Thoracic aorta (tissue), 2 donors: ENCODE results near the gene SLC38A5. TPM values are rescaled to one million over a fixed set of nuclear protein-coding genes. Genes with fewer than 3 reads are reported as not detected.

Experiments used
- ATAC-seq: fragments of 150-250 bp; one replicate; pipeline ENCODE4 v1.8.0; 2017; ENCODE audit warnings: low read depth; ENCODE audit not compliant: insufficient number of reproducible peaks, low FRiP score
- DNase-seq: peaks from one replicate; pipeline ENCODE4 v3.0.0-alpha.2; 2020; ENCODE audit warnings: low spot score
- H3K27ac ChIP-seq, 2 donors: fragments of 200-600 bp; sonication (generic); 1 replicate in 1 of 2; 2 replicates in 1 of 2; pipeline ENCODE4 v1.5.1; 2016; ENCODE audit warnings: mild to moderate bottlenecking in 2 of 2, moderate library complexity in 2 of 2
- H3K27me3 ChIP-seq: fragments of 200-600 bp; sonication (generic); replicated peaks from 2 replicates; pipeline ENCODE4 v1.6.0; 2016; ENCODE audit warnings: mild to moderate bottlenecking; ENCODE audit not compliant: insufficient read depth
- H3K36me3 ChIP-seq: fragments of 200-600 bp; sonication (generic); one replicate; pipeline ENCODE4 v1.5.1; 2016
- H3K4me1 ChIP-seq, 2 donors: fragments of 200-600 bp; sonication (generic); 1 replicate in 1 of 2; 2 replicates in 1 of 2; pipeline versions ENCODE4 v1.5.1 to v1.6.0; 2016; ENCODE audit warnings: low read depth in 2 of 2, mild to moderate bottlenecking in 1 of 2; ENCODE audit not compliant: control insufficient read depth in 1 of 2
- H3K4me3 ChIP-seq: fragments of 200-600 bp; sonication (generic); 2 replicates; pipeline ENCODE4 v1.5.1; 2016; ENCODE audit warnings: mild to moderate bottlenecking
- H3K9me3 ChIP-seq: fragments of 200-600 bp; sonication (generic); 2 replicates; pipeline ENCODE4 v1.5.1; 2016
- total RNA-seq, 2 donors: library from RNA; depleted of rRNA; stranded (reverse); fragments of >200 nt; gene quantifications; one replicate each; pipeline versions ENCODE4 v1.1.0 to v1.2.3, GENCODE V29; 2016
- TF ChIP-seq, protein P1 (sequence below): fragments of 200-600 bp; sonication (generic); IDR thresholded peaks from one replicate; pipeline ENCODE4 v1.5.1; 2019; ENCODE audit warnings: antibody characterized with exemption

SLC38A5 gene
- total RNA-seq, 2 donors from 2014 or later, result 3.4 to 4.9 TPM

DNA sequence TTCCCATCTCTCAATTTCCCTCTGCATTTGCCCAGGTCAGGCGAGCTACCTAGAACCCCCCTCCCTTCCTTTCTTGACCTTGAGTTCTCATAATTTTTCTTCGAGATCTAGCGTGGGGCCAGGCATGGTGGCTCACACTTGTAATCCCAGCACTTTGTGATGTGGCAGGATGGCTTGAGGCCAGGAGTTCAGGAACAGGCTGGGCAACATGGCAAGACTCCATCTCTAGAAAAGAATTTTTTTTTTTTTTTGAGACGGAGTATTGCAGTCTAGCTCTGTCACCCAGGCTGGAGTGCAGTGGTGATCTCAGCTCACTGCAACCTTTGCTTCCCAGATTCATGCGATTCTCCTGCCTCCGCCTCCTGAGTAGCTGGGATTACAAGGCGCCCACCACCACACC lies 34.2 kb upstream of the SLC38A5 start:
- no peaks in the 10 kb centered on the region for H3K9me3 ChIP-seq
- H3K27ac ChIP-seq, result no peak overlapping the region
- no peak for ATAC-seq
- H3K36me3 ChIP-seq, result no peaks in the 10 kb centered on the region
- TF ChIP-seq, protein P1, sequence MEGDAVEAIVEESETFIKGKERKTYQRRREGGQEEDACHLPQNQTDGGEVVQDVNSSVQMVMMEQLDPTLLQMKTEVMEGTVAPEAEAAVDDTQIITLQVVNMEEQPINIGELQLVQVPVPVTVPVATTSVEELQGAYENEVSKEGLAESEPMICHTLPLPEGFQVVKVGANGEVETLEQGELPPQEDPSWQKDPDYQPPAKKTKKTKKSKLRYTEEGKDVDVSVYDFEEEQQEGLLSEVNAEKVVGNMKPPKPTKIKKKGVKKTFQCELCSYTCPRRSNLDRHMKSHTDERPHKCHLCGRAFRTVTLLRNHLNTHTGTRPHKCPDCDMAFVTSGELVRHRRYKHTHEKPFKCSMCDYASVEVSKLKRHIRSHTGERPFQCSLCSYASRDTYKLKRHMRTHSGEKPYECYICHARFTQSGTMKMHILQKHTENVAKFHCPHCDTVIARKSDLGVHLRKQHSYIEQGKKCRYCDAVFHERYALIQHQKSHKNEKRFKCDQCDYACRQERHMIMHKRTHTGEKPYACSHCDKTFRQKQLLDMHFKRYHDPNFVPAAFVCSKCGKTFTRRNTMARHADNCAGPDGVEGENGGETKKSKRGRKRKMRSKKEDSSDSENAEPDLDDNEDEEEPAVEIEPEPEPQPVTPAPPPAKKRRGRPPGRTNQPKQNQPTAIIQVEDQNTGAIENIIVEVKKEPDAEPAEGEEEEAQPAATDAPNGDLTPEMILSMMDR, result no peak
- DNase-seq, result no peak
- H3K27me3 ChIP-seq, result no peaks in the 10 kb centered on the region
- H3K4me3 ChIP-seq, result no peak overlapping the region
- H3K4me1 ChIP-seq, result no peaks in the 10 kb centered on the region

GRCh38 chrX:48498374-48498809 lies 28.3 kb upstream of the SLC38A5 start:
- H3K4me3 ChIP-seq, result no peak overlapping the region
- no peak for ATAC-seq
- no peak overlapping the region for H3K27ac ChIP-seq
- no peaks in the 10 kb centered on the region for H3K36me3 ChIP-seq
- no peaks in the 10 kb centered on the region for H3K4me1 ChIP-seq
- DNase-seq, result no peak
- TF ChIP-seq, protein P1, result no peak
- no peaks in the 10 kb centered on the region for H3K27me3 ChIP-seq
- no peaks in the 10 kb centered on the region for H3K9me3 ChIP-seq

DNA sequence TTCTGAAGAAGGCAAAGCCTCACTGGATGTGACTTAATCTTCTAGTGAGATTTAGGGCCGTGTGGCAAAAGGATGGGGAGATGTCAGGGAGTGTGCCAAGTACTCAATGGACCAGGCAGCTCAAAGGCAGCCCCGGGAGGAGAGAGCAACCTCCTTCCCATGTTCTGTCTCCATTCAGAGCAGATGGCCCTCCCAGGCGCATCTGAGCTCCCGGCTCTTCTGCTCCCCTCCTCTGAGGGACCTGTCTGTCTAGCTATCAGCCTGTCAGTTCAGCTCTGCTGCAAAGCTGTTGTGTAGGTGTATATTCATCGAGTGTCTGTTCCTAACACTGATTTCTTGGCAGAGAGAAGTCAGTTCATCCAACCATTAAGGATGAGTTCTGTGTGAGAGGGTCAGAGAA lies 27.8 kb upstream of the SLC38A5 start:
- DNase-seq (no peak), ATAC-seq (no peak)
- H3K36me3 ChIP-seq, result no peaks in the 10 kb centered on the region
- H3K4me1 ChIP-seq, result no peaks in the 10 kb centered on the region
- H3K27me3 ChIP-seq, result no peaks in the 10 kb centered on the region
- no peak overlapping the region for H3K4me3 ChIP-seq
- TF ChIP-seq, protein P1, result no peak
- H3K9me3 ChIP-seq, result no peaks in the 10 kb centered on the region
- no peak overlapping the region for H3K27ac ChIP-seq

DNA sequence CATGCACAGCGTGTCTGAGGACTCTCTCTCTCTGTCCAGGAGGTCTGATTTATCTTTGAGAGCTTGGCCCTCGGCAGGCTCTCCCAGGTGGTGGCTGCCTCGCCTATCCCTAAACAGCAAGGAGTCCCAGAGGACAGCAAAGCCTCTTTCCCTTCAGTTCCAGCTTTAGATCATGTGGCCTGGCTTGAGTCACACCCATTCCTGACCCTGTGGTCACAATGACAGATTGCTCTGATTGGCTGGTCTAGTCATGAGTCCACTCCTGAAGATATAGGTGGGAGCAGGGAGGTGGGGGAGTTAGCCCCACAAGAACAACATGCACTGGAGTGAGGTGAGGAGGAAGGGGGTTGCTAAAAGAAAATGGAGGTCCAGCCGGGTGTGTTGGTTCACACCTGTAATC lies 26.6 kb upstream of the SLC38A5 start:
- no peaks in the 10 kb centered on the region for H3K27me3 ChIP-seq
- no peak overlapping the region for H3K27ac ChIP-seq
- ATAC-seq, result no peak
- TF ChIP-seq, protein P1, result no peak
- no peaks in the 10 kb centered on the region for H3K4me1 ChIP-seq
- no peaks in the 10 kb centered on the region for H3K9me3 ChIP-seq
- no peak for DNase-seq
- H3K4me3 ChIP-seq, result no peak overlapping the region
- no peaks in the 10 kb centered on the region for H3K36me3 ChIP-seq

DNA sequence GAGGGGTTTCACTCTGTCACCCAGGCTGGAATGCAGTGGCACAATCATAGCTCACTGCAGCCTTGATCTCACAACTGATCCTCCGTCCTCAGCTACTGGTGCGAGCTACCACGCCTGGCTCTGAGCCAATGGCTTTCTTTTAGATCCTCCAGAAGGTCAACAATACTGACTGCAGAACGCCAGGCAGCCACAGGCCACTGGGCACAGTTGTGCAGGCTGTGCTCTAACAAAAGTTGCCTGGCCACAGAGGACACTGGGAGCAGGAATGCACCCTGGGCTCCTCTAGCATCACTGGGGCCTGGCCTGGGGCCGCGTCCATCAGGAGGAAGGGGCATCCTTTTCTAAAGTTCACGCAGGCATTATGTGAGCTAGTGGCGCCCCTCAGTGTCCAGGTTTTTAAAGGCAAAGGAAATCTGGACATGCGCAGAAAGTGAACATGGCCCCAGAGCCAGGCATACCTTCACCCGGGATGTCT lies 23.9 kb upstream of the SLC38A5 start:
- ATAC-seq (no peak), DNase-seq (no peak)
- no peaks in the 10 kb centered on the region for H3K36me3 ChIP-seq
- no peaks in the 10 kb centered on the region for H3K27me3 ChIP-seq
- no peaks in the 10 kb centered on the region for H3K9me3 ChIP-seq
- no peak overlapping the region for H3K27ac ChIP-seq
- H3K4me3 ChIP-seq, result no peak overlapping the region
- TF ChIP-seq, protein P1, result no peak
- H3K4me1 ChIP-seq, result no peaks in the 10 kb centered on the region
